ENCODE data around the gene ELK1.
"Not testable (repeated sequence)": the region's sequence is repeated elsewhere in the genome, so short reads cannot be mapped to it uniquely, and the experiment has no call there.

Gene ELK1

DNA sequence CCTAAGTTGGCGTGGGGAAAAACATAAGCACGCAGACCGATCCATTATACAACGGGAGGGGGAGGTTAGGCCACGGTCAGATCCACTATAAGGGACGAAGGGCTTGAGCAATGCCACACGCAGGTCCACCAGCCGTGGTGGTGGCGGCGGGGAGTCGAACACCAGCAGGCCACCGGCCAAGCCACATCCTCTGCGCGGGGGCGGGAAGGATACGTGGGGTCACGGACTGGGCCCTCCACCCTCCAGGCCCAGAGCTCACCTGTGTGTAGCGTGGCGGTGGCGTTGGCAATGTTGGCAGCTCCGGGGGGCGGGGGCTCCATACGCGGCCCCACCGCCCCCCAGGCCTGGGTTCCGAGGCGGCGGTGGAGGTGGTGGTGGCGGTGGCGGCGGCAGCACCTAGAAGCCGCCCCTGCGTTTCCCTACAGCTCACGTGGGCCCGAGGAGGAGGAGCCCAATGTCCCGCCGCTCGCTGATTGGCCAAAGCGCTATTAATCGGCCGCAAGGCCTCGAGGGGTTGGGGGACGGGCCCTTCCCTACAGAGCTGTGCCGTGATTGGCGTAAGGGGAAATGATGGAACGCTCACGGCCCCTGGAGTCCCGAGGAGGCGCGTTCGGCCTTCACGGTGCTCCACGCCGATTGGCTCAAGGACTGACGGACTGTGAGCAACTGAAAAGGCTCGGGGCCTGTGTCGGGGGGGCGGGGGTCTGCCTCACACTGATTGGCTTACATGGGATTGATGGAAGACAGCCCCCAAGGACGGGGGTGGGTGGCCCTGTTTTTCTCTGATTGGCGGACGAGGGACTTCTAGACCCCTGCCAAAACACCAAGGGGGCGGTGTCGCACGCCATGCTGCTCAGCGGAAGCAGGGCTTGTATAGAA is at the start of gene ELK1:
Gene ELK1, minus strand, starts transcription at position 400 of the 879 bp plus-strand sequence. CDS start 9,122 bp downstream, outside the sequence.
- DNase-seq, result peak; percentile 92 to 95

DNA sequence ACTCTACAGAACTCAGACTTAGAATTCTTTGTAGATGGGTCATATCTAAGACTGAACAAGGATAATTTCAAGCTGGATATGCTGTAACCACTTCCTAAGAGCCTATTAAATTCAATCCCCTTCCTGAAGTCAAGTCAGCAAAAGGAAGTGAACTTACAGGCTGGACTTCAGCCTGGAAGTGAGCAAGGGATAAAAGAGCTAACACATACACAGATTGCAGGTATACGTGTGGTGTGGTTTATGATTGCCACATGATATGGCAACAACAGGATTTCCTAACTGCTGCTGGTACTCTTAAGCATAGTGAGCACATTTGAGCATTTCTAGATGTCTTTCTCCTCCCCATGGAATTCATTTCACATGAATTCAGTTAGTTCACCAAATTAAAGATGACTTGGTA is 46.8 kb upstream of the ELK1 start:
- DNase-seq, result no peak

GRCh38 chrX:47690175-47690574 is 39.8 kb upstream of the ELK1 start:
- DNase-seq, result no peak

- DNase-seq, result no peak
These were observed 36.9 kb upstream of the ELK1 start for GRCh38 chrX:47687263-47687662.

DNA sequence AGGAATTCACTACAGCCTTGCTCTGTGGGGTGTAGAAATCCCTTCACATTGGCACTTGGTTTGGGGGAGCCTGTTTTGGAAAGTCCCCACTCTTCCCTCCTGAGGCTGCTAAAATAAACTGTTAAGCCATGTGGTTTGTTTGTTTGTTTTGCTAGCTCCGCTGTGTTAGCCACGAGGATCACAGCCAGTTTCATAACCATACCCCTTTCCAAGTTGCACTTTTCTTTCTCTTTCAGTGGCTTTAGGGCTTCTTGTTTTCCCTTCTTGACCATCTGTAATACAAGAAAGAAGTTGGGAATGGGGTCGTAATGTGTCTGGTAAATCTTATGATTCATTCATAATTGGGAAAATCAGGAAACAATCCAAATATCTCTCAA is 33.5 kb upstream of the ELK1 start:
- no peak for DNase-seq

DNA sequence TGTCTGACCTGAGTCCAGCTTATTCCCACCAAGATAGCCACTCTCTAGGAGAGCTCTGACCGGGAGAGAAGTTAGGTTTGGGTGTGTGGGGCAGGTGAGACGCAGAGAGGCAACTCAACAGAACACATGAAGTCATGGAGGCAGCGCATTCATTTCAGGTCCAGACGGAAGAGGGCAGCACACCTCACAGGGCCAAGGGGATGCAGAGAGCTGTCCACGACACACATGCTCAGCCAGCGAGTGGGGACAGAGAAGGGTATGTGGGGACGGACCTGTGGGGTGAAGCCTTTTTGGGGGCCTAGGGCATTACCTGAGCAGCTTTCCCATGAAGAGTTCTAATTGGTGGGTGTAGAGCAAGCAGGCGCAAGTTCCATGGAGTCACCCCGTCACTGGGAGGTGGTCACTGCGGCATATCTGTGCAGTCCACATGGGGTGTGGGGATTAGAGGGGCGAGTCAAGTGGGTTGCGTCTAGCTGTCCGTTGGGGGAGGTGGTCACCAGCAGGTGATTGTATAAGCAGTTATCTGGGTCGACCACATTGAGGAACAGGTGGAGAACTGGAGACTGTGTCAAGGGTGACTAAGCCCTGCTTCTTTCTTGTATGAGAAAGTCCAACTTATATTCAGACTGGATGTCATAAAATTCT is 32.9 kb upstream of the ELK1 start:
- no peak for DNase-seq

GRCh38 chrX:47675959-47676859 is 25.8 kb upstream of the ELK1 start:
- DNase-seq, result not testable (repeated sequence)

- DNase-seq, result no peak
These were observed 24.4 kb upstream of the ELK1 start for GRCh38 chrX:47674776-47675175.

GRCh38 chrX:47665797-47666196 is 15.4 kb upstream of the ELK1 start:
- not testable (repeated sequence) for DNase-seq

GRCh38 chrX:47664737-47665136 is 14.4 kb upstream of the ELK1 start:
- DNase-seq, result no peak

GRCh38 chrX:47662144-47662657 is 11.8 kb upstream of the ELK1 start:
- DNase-seq, result peak; percentile 31

- no peak for DNase-seq
These were observed 11.2 kb upstream of the ELK1 start for GRCh38 chrX:47661539-47661938.

DNA sequence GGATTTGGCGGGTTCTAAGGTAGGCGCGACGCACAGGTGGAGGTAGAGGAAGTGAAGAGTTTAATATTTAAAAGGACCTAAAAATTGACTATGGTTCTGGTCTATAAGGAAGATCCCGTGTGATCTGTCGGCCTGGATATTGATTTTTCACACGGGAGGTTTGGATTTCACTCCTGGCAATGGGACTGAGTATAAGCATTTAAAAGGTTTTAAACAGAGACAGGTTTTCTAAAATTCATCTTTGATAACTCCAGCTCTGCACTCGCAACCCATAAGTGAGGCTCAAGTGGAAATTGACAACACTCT is 9.0 kb upstream of the ELK1 start:
- DNase-seq, result no peak

DNA sequence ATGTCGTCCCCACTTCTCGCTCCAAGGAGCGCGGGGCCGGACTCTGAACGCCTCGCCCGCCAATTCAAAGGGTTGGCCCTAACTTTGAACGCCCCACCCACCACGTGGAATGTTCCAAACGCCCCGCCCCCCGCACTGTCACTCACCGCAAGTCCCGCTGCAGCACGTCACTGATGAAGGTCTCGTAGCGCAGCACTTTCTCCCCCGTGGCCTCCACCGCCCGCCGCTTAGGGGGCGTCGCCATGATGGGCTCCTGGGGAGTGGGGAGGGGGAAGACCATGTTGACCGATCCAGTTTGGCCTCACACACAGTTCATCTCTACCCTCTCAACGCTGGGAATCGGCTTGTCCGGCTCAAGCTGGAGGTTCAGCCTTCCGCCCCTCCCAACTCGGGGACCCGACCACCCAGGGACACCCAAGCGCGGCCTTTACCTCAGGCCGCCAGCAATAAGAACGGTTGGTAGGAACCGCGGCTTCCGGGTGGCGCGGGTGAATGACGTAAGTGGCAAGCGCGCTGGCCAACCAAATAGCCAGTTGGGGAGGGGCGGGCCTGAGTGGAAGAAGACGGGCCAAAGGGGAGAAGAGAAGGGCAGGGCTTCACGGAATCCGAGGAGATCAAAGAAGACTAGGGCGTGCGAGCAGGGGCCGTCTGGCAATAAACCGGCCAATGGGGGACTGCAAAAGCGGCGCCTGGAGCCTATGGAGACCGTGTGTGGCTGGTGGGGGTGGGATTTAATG is 8.5 kb upstream of the ELK1 start, which contains the start of gene UXT:
Gene UXT, minus strand, starts transcription at position 497 of the 737 bp plus-strand sequence. Its CDS starts 253 bp downstream, at position 244.
- DNase-seq, result peak; percentile 88

DNA sequence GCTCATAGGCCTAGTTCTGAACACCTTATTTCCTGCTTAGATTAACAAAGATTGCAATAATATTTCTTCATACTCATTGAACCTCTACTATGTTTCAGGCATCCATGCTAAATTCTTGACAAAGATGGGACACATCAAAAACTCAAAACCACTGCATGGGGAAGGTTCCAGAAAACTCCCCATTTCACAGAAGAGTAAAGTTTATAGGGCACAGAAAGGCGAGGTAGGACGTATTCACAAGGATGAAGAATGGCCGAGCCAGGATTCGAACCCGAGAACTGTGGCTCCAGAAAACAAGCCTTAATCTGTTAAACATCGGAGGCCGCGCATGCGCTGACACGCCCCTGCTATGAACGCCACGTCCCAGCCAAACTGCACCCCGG is 7.9 kb upstream of the ELK1 start:
- no peak for DNase-seq

DNA sequence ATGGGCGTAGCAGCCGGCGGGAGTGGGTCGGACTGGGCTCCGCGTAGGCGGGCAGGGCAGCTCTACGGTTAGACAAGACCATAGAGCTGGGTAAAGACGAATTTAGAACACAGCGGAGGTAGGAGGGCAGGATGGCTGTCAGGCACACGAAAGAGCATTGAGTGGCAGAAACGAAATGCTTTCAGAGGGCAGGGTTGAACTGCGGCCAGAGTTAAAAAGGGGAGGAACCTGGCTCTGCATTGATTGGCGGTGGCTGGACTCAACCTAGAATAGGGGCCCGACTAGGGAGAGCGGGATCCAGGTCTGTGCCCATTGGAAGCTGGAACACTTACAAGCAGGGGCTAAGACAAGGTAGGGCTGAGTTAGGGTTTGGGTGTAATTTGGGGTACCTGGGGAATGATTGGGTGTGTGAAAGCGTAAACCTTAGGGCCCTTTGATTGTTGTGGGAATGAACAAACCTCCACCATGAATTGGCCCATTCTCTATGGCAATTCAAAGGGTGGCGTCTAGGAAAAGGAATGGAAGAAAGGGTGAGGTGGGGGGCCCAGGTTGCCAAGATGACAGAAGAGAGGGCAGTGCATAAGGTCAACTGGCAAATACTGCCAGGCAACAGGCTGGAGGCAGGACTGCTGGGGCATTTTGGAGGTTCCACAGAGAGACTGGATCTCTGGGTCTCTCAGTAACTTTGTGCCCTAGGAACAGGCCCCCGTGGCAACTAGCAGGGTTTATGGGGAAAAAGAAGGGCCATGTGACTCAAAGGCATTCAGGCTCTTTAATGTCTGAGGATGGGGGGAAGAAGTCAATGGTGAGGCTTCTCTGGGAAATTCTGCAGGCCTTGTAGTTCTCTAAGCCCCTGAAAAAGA is 911 bp upstream of the ELK1 start:
- no peak for DNase-seq

- no peak for DNase-seq
These were observed 591 bp downstream of the ELK1 start for GRCh38 chrX:47649781-47650163.

DNA sequence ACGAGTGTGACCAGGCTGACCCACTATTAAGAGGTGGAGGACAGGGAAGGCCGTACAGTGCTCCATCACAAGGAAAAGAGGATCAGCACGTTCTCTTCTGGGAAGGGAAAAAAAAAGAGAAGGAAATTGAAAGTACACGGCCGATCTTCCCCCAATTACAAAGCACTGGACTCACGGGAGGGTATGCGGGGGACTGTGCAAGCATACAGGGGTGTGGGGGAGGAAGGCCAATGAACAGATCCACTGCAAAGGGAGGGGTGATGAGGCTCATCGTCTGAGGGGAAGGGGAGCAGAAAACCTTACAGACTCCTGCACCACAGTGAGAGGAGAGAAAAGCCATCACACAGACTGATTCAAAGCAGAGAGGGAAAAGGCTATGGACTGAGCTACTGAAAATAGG is 1.1 kb downstream of the ELK1 start:
- no peak for DNase-seq

GRCh38 chrX:47648376-47648775 is 2.0 kb downstream of the ELK1 start:
- DNase-seq, result no peak

DNA sequence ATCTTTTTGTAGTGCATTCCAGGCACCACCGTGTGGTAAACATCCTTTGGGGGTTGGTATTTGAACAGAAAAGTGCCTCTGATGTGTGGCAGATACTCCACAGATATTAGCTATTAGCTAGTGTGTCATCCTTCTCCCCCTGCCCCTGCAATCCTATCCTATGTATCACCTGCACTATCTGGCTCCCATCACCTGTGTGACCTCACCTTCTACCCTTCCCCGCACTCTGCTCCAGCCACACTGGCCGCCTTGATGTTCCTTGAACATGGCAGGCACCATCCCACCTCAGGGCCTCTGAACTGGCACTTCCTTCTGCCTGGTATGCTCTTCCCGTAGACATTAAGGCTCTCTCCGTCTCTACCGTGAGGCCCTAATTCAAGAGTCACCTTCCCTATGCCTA is 3.7 kb downstream of the ELK1 start:
- no peak for DNase-seq

DNA sequence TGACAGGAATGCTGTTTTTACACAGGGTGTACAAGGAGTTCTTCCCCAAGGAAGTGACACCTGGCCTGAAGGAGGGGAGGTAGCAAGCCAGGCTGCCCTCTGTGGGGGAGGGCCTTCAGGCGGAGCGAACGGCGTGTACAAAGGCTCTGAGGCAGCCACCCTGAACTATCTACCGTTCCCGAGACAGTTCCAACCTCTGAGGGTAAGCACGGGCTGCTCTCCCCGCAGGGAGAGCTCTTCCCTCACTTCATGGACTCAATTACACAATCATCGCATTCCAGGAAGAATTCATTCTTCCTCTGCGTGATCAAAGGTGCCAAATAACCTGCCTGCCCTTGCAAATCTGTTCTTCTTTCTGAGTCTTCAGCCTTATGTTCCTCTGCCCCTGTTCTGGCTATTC is 4.8 kb downstream of the ELK1 start:
- DNase-seq, result no peak

All from Kasumi-1 (cell line).